Measurements from ENCODE around the gene ZNF48.

ZNF48 gene

GRCh38 chr16:30407804-30408534, 12.7 kb downstream of the ZNF48 start:
- DNase-seq: no peak

- DNase-seq: no peak
These were observed 14.2 kb downstream of the ZNF48 start for GRCh38 chr16:30409125-30410060.

- no peak for DNase-seq
These were observed 18.0 kb downstream of the ZNF48 start for GRCh38 chr16:30413112-30413806.

DNA sequence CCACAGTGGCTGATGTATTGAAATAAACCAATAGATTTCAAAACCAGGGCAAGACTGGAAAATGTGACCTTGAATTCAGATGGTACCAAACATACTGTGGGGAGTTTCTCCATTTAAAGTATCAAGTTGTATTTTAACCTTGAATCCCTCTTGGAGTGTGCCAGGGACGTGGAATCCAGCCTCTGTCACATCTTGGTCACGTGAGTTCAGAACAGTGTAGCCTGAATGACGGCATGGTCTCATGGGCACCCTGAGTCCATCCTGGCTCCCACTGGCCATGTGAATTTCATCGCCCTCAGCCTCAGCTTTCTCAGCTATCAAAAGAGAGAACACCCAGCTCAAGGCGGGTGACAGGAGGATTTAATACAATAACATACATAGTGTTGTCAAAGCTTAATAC, 18.9 kb downstream of the ZNF48 start:
- no peak for DNase-seq

DNA sequence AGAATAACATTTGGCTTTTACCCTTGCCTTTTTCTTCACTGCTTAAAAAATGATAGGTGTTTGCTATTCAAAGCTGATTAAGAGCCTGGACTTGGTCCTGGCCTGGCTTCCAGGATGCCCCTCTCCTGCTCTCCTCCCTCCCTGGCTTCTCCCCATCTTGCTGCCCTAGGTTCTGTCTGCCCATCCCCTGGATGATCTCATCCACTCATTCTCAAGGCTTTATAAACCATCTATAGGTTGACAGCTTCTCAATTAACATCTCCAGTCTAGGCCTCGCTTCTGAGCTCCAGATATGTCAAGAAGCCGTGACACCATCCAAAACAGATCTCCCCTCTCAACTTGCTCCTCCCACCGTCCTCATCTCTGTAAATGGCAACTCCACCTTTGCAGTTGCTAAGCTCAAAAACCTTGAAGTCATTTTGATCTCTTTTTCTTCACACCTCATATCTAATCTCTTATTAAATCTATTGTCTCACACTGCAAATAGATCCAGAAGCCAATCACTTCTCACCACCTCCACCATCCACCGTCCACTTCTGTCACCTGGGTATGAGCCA, 20.9 kb downstream of the ZNF48 start:
- no peak for DNase-seq

DNA sequence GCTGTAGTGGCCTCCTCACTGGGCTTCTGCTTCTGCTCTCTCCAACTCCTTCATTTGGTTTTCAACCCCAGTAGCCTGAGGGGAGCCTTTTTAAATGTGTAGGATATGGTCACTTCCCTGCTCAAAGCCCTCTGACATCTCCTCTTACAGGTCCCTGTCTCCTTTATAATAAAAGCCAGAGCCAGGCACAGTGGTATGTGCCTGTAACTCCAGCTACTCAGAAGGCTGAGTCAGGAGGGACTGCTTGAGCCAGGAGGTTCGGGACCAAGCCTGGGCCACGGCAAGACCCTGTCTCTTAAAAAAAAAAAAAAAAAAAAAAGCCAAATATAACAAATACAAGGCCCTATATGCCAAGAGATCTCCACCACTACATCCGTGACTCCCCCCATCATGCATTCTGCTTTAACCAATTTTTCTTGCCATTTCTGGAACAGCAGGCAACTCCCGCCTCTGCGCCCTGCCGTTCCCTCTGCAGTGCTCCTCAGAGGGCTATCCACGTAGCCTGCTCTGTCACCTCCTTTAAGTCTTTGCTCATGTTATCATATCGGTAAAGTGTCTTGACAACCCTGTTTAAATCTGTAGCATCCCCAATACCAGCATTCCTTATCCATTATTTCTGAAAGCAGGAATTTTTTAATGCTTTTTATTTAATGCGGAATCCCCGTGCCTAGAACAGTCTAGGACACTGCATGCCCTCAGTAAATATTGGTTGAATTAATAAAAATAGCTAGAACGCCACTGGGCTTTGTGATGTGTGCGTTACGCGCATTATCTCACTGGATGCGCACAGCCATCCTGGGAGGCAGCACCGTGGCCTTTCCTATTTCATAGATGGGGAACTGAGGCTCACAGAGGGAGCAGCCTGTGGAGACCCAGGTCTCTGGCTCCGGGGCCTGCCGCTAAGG, 21.7 kb downstream of the ZNF48 start:
- no peak for DNase-seq

DNA sequence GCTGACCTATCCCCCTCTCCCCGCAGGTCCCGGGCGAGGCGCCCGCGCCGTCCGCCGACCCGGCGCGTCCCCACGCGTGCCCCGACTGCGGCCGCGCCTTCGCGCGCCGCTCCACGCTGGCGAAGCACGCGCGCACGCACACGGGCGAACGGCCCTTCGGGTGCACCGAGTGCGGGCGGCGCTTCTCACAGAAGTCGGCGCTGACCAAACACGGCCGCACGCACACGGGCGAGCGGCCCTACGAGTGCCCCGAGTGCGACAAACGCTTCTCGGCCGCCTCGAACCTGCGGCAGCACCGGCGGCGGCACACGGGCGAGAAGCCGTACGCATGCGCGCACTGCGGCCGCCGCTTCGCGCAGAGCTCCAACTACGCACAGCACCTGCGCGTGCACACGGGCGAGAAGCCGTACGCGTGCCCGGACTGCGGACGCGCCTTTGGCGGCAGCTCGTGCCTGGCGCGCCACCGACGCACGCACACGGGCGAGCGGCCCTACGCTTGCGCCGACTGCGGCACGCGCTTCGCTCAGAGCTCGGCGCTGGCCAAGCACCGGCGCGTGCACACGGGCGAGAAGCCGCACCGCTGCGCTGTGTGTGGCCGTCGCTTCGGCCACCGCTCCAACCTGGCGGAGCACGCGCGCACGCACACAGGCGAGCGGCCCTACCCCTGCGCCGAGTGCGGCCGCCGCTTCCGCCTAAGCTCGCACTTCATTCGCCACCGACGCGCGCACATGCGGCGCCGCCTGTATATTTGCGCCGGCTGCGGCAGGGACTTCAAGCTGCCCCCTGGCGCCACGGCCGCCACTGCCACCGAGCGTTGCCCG, 22.5 kb downstream of the ZNF48 start:
- no peak for DNase-seq

DNA sequence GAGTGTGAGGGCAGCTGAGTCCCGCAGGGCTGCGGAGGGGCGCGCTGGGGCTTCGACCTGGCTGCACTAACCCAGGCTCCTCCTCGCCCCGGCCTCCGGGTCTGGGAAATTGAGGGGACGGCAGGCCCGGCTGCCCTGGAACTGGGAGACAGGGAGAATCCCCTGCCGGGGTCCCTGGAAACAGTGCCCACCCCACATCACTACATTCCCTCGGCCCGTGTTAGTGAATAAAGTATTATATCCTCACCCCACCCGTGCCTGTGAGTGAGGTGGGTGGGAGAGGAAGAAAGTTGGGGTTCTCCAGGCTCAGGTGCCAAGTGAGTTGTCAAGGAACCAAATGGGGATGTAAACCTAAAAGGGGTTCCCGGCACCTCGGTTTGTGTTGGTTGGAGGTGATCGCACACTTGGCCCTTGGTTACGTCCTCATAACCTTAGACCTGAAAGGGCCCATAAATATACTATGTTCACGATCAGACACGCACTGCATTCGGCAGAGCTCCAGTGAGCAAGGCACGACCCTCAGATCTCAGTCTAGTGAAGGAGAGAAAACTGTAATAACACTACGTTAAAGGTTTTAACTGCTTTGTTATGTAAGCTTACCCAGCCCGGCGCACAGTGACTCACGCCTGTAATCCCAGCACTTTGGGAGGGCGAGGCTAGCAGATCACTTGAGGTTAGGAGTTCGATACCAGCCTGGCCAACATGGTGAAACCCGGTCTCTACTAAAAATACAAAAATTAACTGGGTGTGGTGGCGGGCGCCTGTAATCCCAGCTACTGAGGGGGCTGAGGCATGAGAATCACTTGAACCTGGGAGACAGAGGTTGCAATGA, 23.3 kb downstream of the ZNF48 start:
- no peak for DNase-seq

DNA sequence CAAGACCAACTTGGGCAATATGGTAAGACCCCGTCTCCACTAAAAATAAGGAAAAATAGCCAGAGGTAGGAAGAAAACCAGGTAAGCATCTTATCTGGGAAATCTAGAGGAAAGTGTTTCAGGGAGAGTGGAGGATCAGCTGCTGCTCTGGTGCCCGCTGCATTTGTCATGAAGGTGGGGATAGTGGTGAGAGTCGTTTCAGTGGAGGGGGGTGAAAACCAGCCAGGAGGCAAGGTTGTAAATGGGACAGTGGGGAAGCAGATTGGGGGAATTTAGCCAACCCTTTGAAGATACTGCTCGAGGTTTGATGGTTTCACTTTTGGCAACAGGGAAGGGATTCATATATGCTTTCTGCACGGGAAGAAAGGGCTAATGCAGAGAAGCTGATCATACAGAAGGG, 25.8 kb downstream of the ZNF48 start:
- DNase-seq: no peak

DNA sequence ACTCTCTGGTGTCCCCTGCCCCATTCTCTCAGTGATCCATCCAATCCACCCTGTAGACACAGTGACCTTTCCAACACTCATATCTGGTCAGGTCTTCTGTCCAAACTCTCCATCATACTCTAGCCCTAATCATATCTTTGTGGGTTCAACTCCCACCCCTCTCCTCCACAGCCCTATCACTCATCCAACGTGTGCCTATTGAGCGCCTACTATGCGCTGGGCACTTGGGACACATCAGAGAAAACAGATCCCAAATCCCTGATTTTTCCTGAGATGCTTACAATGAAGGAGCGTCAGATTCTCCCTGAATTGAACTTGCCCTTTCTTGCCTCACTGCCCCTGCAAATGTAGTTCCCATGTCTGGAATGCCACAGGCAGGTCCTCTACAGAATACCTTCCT, 32.8 kb downstream of the ZNF48 start:
- no peak for DNase-seq

GRCh38 chr16:30429418-30429677, 34.1 kb downstream of the ZNF48 start:
- DNase-seq: no peak

- DNase-seq: peak; percentile 99
These were observed 34.6 kb downstream of the ZNF48 start, which contains the start of gene DCTPP1 for GRCh38 chr16:30429678-30430427. TSS of gene DCTPP1 (minus strand) at chr16:30430030. CDS start at chr16:30429980, 50 bp downstream.

DNA sequence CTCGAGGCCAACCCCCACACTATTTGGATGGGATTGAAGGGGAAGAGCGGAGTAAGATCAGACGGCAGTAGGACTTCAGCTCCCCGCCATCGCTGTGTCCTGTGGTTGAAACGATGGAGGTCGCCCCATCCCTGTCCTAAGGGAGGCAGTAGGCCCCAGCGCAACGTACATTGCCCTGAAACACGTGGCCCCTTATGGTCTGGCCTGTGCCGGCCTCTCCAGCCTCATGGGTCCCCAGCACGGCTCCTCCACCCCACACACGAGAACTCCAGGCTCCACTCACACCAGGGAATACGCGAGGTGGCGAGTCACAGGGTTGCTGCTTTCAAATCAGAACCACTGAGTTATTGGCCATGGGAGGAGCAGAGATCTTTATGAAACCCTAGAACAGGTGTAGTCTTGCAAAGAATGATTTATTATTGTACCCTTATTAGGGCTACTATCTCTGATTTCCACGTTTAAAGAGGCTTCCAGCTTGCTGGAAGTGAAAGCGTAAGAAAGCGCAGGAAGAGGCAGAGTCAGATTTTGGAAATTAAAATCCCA, 35.3 kb downstream of the ZNF48 start:
- DNase-seq: no peak

DNA sequence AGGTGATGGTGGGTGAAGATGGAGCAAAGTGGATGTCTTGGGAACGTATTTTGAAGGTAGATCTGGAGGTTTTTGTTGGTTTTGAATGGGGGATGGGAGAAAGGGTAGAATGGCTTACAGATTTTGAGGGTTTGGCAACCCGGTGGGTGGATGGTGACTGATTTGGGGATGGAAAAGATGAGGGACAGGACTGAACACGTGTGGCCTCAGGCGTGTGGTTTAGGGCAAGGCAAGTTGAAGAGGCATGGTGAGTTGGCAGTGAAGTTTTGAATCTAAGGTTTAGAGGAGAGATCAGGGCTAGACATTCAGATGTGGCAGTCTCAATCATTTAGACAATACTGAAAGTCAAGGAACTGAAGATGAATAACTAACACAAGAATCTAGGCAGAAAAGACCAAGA, 39.6 kb downstream of the ZNF48 start:
- DNase-seq: no peak

DNA sequence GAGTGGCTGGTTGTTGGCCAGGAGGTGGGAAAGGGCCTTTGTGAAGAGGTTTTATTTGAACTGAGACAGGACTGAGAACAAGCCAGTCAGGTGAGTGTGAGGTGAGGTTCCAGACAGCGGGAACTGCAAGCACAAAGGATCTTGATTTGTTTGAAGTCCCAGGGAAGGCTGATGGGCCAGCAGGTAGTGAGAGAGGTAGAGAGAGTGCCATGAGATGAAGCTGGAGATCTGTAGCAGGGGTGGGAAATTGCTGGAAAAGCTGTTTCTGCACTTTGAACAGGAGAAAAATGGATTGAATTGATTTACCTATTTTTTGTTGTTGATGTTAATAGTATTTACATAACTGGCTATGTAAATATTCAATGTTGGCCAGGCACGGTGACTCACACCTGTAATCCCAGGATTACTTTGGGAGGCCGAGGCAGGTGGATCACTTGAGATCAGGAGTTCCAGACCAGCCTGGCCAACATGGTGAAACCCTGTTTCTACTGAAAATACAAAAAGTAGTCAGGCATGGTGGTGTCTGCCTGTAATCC, 42.4 kb downstream of the ZNF48 start:
- no peak for DNase-seq

GRCh38 chr16:30438835-30439234, 43.6 kb downstream of the ZNF48 start:
- DNase-seq: no peak

GRCh38 chr16:30439720-30440348, 44.6 kb downstream of the ZNF48 start:
- no peak for DNase-seq

- DNase-seq: no peak
These were observed 48.4 kb downstream of the ZNF48 start for GRCh38 chr16:30443631-30444030.
